Measurements from ENCODE around the gene CABP4.
A peak's percentile ranks its signal among the peaks of the same experiment; 100 is the strongest.
"Not testable (repeated sequence)": the region's sequence is repeated elsewhere in the genome, so short reads cannot be mapped to it uniquely, and the experiment has no call there.

The CABP4 gene

GRCh38 chr11:67470337-67471002 lies 15.3 kb downstream of the CABP4 start:
- no peak overlapping the region for H3K4me3 ChIP-seq (ENCODE audit: low read depth, low read length)
- no peak for TF ChIP-seq CTCF (IDR thresholded peaks at IDR 0.05; ENCODE audit: insufficient read depth, low read length, missing control alignments)
- ChIA-PET CTCF (interaction anchor here (0.8 to 1.2 kb wide), 3 partner anchors 36 to 70 kb away, joined by 3 to 4 read pairs (median 3); no protein-coding TSS in a partner anchor), POLR2A (interaction anchor here (3.1 kb wide), 1 partner anchor 69 kb away, joined by 12 read pairs; the partner anchor contains the start of gene PPP1CA)
- no peak for DNase-seq (ENCODE audit: low read depth, low spot score)

- CTCF ChIA-PET, result no interaction called here
- no peak overlapping the region for H3K4me3 ChIP-seq (ENCODE audit: low read depth, low read length)
- DNase-seq (ENCODE audit: low read depth, low spot score), result no peak
- no peak for TF ChIP-seq CTCF (IDR thresholded peaks at IDR 0.05; ENCODE audit: insufficient read depth, low read length, missing control alignments)
- POLR2A ChIA-PET, result no interaction called here
These were observed 17.7 kb downstream of the CABP4 start for GRCh38 chr11:67472882-67473281.

- DNase-seq (ENCODE audit: low read depth, low spot score); H3K4me3 ChIP-seq (ENCODE audit: low read depth, low read length); POLR2A ChIA-PET: not testable (repeated sequence)
- CTCF ChIA-PET, result interaction anchor here (0.6 kb wide), 1 partner anchor 125 kb away, joined by 3 read pairs; no protein-coding TSS in a partner anchor
These were observed 21.5 kb downstream of the CABP4 start for GRCh38 chr11:67476692-67477091.

- H3K4me3 ChIP-seq (ENCODE audit: low read depth, low read length); POLR2A ChIA-PET; DNase-seq (ENCODE audit: low read depth, low spot score): not testable (repeated sequence)
- CTCF ChIA-PET, result interaction anchor here (0.6 kb wide), 1 partner anchor 126 kb away, joined by 3 read pairs; no protein-coding TSS in a partner anchor
These were observed 22.3 kb downstream of the CABP4 start for GRCh38 chr11:67477344-67478050.

GRCh38 chr11:67482275-67482826 lies 27.2 kb downstream of the CABP4 start:
- no peak for TF ChIP-seq CTCF (IDR thresholded peaks at IDR 0.05; ENCODE audit: insufficient read depth, low read length, missing control alignments)
- POLR2A ChIA-PET, result interaction anchor here (0.8 to 1.0 kb wide), 2 partner anchors 9 to 81 kb away, joined by 3 to 7 read pairs; partner anchors contain the start of gene PPP1CA
- peak overlapping the region; percentile 79 for H3K4me3 ChIP-seq (ENCODE audit: low read depth, low read length)
- CTCF ChIA-PET, result interaction anchor here (0.9 to 1.1 kb wide), 3 partner anchors 23 to 100 kb away, joined by 3 to 4 read pairs (median 3); partner anchors contain the start of genes PITPNM1 and PPP1CA
- DNase-seq (ENCODE audit: low read depth, low spot score), result no peak

GRCh38 chr11:67482827-67483798 lies 28.0 kb downstream of the CABP4 start, which contains the start of gene AIP:
AIP (plus strand) TSS chr11:67483026; CDS start chr11:67483159, 133 bp downstream.
- POLR2A ChIA-PET, result interaction anchor here (0.6 to 1.0 kb wide), 3 partner anchors 8 to 109 kb away, joined by 3 to 7 read pairs (median 5); partner anchors contain the start of genes CLCF1 and PPP1CA
- CTCF ChIA-PET, result interaction anchor here (0.7 to 1.0 kb wide), 4 partner anchors 14 to 134 kb away, joined by 3 to 4 read pairs (median 3); partner anchors contain the start of genes PITPNM1 and TMEM134
- peak; percentile 24 for TF ChIP-seq CTCF (IDR thresholded peaks at IDR 0.05; ENCODE audit: insufficient read depth, low read length, missing control alignments)
- peak within 1 kb of the TSS; percentile 79 for H3K4me3 ChIP-seq (ENCODE audit: low read depth, low read length)
- DNase-seq (ENCODE audit: low read depth, low spot score), result peak; percentile 79
